Muscle layer of colon (tissue), 2 donors: ENCODE measurements around the gene SNAP47.

Experiments used
- H3K27ac ChIP-seq: one replicate; pipeline ENCODE4 v1.7.0; 2013; ENCODE audit warnings: low read depth, mild to moderate bottlenecking, low read length, moderate library complexity
- H3K27me3 ChIP-seq, 2 donors: one replicate each; pipeline ENCODE4 v1.7.0; 2013; ENCODE audit warnings: low read length in 2 of 2, mild to moderate bottlenecking in 2 of 2; ENCODE audit not compliant: insufficient read depth in 2 of 2, control insufficient read depth in 1 of 2
- H3K36me3 ChIP-seq: one replicate; pipeline ENCODE4 v1.7.0; 2013; ENCODE audit warnings: mild to moderate bottlenecking, low read length; ENCODE audit not compliant: insufficient read depth
- H3K4me1 ChIP-seq: one replicate; pipeline ENCODE4 v1.7.0; 2013; ENCODE audit warnings: mild to moderate bottlenecking, low read length; ENCODE audit not compliant: insufficient read depth
- H3K4me3 ChIP-seq, 2 donors: one replicate each; pipeline ENCODE4 v1.7.0; 2013; ENCODE audit warnings: low read length in 2 of 2, low read depth in 1 of 2, mild to moderate bottlenecking in 1 of 2, moderate library complexity in 1 of 2
- H3K9ac ChIP-seq: one replicate; pipeline ENCODE4 v1.7.0; 2013; ENCODE audit warnings: low read length
- H3K9me3 ChIP-seq: one replicate; pipeline ENCODE4 v1.7.0; 2013; ENCODE audit warnings: mild to moderate bottlenecking, low read length
- donor health status: abdominal sarcoma.
- donor health status: Adenocarcinoma of cecum.

The SNAP47 gene

DNA sequence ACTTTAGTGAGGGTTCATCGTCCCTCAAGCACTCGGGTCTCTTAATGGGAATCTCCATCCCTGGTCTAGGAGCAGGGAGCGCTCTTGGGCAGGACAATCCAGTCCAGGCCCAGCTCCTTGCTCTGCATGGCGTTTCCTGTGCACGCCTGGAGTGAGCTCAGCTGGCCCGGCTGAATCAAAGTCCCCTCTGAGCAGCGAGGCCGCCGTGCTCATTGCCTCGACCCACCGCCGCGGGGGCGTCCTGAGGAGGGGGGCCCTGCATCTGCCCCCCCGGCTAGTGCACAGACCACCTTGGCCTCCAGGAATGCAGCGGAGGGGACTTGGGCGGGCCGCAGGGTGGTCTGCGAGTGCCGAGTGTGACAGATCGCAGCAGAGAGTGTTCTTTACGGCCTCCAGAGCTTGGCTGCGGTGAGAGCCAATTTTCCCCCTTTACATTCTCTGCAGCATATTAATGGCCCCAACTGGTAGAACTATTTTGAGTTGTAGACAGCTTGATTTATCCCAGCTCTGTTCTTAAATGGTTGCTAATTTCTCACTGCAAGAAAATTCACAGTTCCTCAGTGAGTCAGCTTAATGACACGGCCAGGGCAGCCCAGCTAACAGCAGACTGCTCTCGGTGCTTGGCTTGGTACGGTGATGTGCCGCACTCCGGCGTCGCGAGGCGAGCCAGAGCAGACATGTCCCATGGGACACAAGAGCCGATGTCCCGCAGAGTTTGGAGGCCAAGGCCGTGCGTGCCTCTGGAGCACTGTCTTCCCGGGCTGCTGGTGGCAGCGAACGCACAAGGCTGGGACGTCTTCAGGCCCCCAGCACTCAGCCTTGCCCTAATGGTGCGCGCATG, 39.8 kb downstream of the SNAP47 start:
- Histone ChIP-seq H3K9ac (no peak overlapping the region), H3K36me3 (peaks cover 12% of the 10 kb centered on the region), H3K4me1 (peaks cover 10% of the 10 kb centered on the region), H3K9me3 (no peaks in the 10 kb centered on the region), H3K27ac (peak overlapping the region; percentile 71), H3K27me3 (no peaks in the 10 kb centered on the region), H3K4me3 (peak overlapping the region in 1 of 2 donors; percentile 36)

DNA sequence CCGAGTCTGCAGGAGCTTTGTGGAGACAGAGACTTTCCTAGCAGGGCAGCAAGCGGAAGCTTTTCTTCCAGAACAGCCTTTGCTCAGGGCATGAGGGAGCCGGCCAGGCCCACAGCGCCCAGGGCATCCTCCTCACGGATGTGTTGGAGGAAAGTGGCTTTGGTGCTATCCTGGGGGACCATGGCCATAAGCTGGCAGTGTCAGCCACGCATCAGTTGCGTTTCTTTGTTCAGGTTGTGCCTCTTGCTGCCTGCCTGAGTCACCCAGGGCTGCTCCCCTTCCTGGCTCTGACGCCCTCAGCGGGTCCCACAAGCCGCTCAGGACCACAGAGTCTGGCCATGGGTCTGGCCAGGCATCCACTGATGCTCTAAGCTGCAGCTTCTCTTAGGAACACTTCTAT, 40.6 kb downstream of the SNAP47 start:
- no peak overlapping the region for H3K9ac ChIP-seq
- H3K27ac ChIP-seq, result peak overlapping the region; percentile 71
- H3K36me3 ChIP-seq, result peaks cover 8% of the 10 kb centered on the region
- H3K27me3 ChIP-seq, result no peaks in the 10 kb centered on the region
- H3K4me3 ChIP-seq, result no peak overlapping the region
- no peaks in the 10 kb centered on the region for H3K9me3 ChIP-seq
- peaks cover 10% of the 10 kb centered on the region for H3K4me1 ChIP-seq

DNA sequence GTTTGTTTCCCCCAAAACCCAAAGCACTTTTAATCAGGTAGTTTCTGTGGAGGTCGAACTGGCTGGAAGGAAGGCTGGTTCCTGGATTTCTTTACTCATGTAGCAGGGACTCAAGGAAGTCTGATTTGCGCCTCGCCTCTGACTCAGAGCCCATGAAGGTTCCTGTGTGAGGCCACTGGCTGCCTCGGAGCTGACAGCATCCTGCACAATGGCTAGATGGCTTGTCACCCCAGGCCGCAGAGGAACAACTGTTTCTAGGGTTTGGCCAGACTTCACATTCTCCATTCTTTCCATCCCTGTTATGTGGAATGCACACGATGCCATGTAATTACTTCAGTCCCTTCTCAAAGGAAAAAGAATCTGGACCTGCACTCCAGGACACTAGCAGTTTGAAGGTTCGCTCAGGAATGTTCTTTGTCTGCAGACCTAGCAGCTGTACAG, 41.1 kb downstream of the SNAP47 start:
- H3K9ac ChIP-seq, result no peak overlapping the region
- no peak overlapping the region for H3K27ac ChIP-seq
- H3K9me3 ChIP-seq, result no peaks in the 10 kb centered on the region
- no peak overlapping the region for H3K4me3 ChIP-seq
- H3K36me3 ChIP-seq, result peaks cover 8% of the 10 kb centered on the region
- peaks cover 10% of the 10 kb centered on the region for H3K4me1 ChIP-seq
- no peaks in the 10 kb centered on the region for H3K27me3 ChIP-seq

DNA sequence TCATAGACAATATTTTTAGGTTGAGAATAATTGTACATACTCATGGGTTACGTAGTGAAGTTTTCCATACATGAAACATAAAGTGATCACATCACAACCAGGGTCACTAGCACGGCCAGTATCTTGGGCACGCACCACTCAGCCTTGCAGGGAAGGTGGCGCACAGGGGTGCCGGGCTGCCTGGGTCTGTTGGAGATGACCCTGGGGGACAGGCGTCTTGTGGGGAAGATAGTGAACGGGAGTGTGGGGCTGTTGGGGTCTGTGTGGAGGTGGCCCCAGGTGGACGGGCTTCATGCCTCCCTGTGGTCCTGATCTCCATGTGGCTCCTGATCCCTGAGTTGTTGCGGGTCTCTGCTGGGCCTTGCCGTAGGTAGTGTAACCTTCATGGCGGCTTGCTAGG, 41.9 kb downstream of the SNAP47 start:
- Histone ChIP-seq H3K9me3 (no peaks in the 10 kb centered on the region), H3K36me3 (peaks cover 9% of the 10 kb centered on the region), H3K27ac (no peak overlapping the region)

DNA sequence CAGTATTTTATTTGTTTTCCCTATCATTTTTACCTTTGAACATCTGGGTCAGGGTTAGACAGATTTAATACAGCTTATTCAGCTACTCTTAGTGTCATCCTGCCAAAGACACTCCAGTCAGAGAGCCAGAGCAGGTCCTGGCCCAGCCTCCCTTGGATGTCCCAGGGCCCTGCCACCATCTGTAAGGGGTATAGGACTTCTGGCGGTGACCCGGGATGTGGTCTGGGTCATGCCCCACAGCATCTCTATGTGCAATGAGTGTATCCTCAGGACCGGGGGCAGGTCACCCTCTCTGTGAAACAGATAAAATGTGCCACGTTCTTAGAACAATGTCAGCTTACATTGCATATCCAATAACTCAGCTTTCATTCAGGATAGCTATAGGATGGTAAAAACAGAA, 42.4 kb downstream of the SNAP47 start:
- H3K27ac ChIP-seq, result no peak overlapping the region
- H3K36me3 ChIP-seq, result peaks cover 13% of the 10 kb centered on the region
- no peaks in the 10 kb centered on the region for H3K27me3 ChIP-seq
- H3K4me1 ChIP-seq, result peaks cover 10% of the 10 kb centered on the region
- no peak overlapping the region for H3K4me3 ChIP-seq
- H3K9ac ChIP-seq, result no peak overlapping the region
- H3K9me3 ChIP-seq, result no peaks in the 10 kb centered on the region

More for the DNA sequence above, 41.9 kb downstream of the SNAP47 start:
- H3K27me3 ChIP-seq, result no peaks in the 10 kb centered on the region
- no peak overlapping the region for H3K4me3 ChIP-seq
- H3K9ac ChIP-seq, result no peak overlapping the region
- H3K4me1 ChIP-seq, result peaks cover 10% of the 10 kb centered on the region

DNA sequence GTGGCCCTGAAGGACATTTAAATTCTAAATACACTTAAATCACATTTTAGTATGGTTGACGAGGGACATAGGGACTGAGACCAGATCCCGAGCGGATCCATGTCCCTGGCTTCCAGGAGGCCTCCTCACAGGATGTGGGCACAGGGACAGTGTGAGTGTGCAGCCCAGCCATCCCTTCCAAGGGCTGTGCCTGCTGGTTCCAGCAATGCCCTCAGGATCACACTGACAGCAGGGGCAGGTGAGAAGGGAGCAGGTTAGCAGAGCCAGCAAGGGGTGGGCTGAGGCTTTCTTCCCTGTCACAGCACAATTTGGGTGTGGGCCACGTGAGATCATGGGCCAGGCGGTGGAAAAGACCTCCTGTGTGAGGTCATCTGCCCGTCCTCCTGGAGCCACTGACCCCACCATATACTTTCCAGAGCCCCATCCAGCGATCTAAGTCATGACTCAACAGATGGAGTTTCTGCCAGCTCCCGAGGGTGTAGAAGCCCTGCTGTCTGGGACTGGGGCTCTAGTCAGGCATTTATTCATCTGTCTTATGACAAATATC, 43.2 kb downstream of the SNAP47 start:
- Histone ChIP-seq H3K9me3 (no peaks in the 10 kb centered on the region), H3K9ac (no peak overlapping the region), H3K27me3 (no peaks in the 10 kb centered on the region), H3K4me1 (peaks cover 10% of the 10 kb centered on the region), H3K4me3 (no peak overlapping the region), H3K27ac (no peak overlapping the region), H3K36me3 (peaks cover 13% of the 10 kb centered on the region)

DNA sequence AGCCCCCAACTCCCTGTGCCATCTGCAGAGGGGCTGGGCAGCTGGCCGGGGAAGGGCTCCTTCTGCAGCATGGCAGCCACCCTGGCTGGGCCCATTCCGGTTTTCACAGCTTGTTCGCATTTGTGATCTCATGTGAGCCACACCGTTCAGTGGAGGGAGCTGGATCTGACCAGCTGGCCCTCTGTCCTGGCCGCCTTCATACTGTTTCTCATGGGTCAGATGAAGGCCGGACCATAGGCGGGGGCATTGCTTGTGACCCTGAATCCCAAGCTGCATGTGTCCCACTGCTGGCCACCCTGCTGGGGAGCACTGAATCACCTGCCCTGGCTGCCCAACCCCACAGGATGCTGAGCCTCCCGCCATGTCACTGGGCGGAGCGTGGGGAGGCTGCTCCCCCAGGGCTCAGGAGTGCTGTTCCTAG, 43.8 kb downstream of the SNAP47 start:
- Histone ChIP-seq H3K9me3 (no peaks in the 10 kb centered on the region), H3K4me3 (no peak overlapping the region), H3K27me3 (no peaks in the 10 kb centered on the region), H3K36me3 (peaks cover 13% of the 10 kb centered on the region), H3K27ac (no peak overlapping the region), H3K9ac (no peak overlapping the region), H3K4me1 (peaks cover 10% of the 10 kb centered on the region)

DNA sequence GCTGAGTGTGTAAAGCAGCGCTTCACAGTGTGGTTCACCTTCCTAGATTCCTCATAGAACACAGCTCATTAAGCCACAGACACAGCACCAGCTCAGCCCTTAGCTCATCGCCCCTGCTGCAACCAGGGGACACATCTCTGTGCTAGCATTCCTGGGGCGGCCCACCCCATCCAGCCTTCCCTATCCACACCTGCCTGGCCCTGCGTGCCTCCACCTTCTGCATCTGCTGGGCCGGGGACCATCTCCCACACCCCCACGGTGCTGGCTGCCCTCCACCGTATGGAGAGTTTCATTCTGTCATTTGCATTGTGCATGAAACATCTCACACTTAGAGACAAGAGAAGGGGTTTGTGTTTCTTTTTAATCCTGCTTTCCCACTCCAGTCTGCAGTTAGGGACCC, 44.5 kb downstream of the SNAP47 start:
- Histone ChIP-seq H3K9me3 (no peaks in the 10 kb centered on the region), H3K4me3 (no peak overlapping the region), H3K4me1 (peaks cover 10% of the 10 kb centered on the region), H3K9ac (no peak overlapping the region), H3K27me3 (no peaks in the 10 kb centered on the region), H3K27ac (no peak overlapping the region), H3K36me3 (peaks cover 13% of the 10 kb centered on the region)

DNA sequence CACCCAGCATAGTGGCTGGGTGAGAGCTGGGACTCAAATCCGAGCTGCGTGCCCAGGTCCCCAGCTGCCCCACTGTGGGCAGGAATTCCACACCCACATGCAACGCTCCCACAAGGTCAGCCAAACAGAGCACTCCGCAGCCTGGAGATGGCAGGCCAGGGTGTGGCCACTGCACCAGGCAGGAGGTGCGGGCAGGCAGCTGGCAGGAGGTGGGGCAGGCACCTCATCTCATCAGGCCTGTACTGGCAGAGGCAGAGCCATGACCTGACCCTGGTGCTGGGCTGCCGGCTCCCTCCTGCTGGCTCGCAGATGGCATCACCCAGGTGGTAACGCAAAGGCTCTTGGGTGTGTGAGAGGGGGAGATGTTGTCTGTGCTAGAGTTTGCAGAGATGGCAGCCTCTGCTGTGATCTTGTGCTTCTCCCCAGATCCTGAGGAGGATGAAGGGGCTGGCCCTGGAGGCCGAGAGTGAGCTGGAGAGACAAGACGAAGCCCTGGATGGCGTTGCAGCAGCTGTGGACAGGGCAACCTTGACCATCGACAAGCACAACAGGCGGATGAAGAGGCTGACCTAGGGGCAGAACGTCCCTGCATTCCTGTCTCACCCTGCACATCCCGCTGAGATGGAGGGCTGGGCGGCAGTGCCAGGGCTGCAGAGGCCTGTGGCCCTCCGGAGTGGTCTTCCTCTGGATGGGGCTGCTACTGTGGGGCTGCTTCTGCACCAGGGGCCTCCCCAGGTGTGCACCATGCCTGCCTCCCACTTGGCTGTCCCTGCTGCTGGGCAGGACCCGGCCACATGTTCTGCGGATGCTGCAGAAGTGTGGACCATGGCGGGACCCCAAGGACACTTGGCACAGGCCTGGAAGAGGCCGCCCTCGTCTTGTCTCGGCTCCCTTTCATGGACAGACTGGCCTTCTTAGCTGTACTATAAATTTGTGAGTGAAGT, 45.1 kb downstream of the SNAP47 start:
- peaks cover 4% of the 10 kb centered on the region for H3K4me1 ChIP-seq
- no peaks in the 10 kb centered on the region for H3K9me3 ChIP-seq
- peaks cover 13% of the 10 kb centered on the region for H3K36me3 ChIP-seq
- no peak overlapping the region for H3K27ac ChIP-seq
- no peaks in the 10 kb centered on the region for H3K27me3 ChIP-seq
- no peak overlapping the region for H3K9ac ChIP-seq
- H3K4me3 ChIP-seq, result no peak overlapping the region

DNA sequence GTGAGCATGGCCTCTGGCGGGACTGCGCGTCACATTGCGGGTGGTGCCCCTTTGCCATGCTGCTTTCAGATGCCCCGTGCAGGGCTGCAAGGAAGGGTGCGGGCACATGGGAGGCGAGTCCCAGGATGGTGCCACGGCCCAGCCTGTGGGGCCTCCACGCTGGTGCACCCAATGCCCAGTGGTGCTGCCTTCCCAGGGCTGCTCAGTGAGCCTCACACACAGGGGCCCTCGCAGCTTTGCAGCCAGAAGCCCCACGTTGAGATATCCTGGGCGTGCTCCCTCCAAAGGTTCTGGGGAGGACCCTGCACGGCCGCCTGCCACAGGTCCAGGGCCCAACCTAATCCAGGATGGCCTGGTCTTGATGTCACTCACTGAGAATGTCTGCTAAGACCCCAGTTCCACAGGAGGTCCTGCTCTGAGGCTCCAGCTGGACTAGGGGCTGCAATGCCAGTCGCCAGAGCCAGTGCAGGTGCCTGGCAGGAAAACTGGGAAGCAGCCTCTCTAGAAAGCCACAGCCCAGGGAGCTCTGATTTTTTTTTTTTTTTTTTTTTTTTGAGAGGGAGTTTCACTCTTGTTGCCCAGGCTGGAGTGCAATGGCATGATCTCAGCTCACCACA, 46.2 kb downstream of the SNAP47 start:
- no peak overlapping the region for H3K9ac ChIP-seq
- H3K9me3 ChIP-seq, result no peaks in the 10 kb centered on the region
- H3K36me3 ChIP-seq, result peaks cover 13% of the 10 kb centered on the region
- H3K4me1 ChIP-seq, result peaks cover 3% of the 10 kb centered on the region
- H3K27ac ChIP-seq, result no peak overlapping the region
- H3K4me3 ChIP-seq, result no peak overlapping the region
- no peaks in the 10 kb centered on the region for H3K27me3 ChIP-seq

DNA sequence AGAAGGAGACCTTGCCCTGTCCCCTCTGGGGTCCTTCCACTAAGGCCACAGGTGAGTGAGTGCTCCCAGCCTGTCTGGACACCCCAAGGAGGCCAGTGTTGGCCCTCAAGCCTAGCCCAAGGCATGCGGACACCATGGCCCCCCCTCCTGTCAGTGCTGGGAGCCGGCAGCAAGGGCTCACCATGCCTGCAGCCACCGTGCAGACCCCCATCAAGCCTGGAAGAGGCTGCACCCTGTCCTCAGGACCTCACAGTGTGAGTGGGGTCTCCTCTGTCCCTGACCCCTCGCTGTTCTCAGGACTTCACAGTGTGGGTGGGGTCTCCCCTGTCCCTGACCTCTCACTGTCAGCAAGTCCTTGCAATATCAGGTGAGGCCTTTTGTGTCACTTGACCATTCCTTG, 47.0 kb downstream of the SNAP47 start:
- Histone ChIP-seq H3K27ac (no peak overlapping the region), H3K9ac (no peak overlapping the region), H3K4me3 (no peak overlapping the region), H3K27me3 (no peaks in the 10 kb centered on the region), H3K9me3 (no peaks in the 10 kb centered on the region), H3K4me1 (peaks cover 11% of the 10 kb centered on the region), H3K36me3 (peaks cover 13% of the 10 kb centered on the region)
